ENCODE results near the gene ADAMTSL1.

ADAMTSL1 gene

GRCh38 chr9:18771011-18771410 is 297.1 kb downstream of the ADAMTSL1 start:
- no peak for TF ChIP-seq CTCF (IDR thresholded peaks at IDR 0.05; ENCODE audit: control insufficient read depth, extremely low read depth, insufficient read depth)
- no peak for DNase-seq (ENCODE audit: low read depth)
- no peak overlapping the region for H3K4me3 ChIP-seq (ENCODE audit: low read depth, low read length)

GRCh38 chr9:18771763-18772162 is 297.8 kb downstream of the ADAMTSL1 start:
- no peak for TF ChIP-seq CTCF (IDR thresholded peaks at IDR 0.05; ENCODE audit: control insufficient read depth, extremely low read depth, insufficient read depth)
- no peak overlapping the region for H3K4me3 ChIP-seq (ENCODE audit: low read depth, low read length)
- peak; percentile 22 for DNase-seq (ENCODE audit: low read depth)

GRCh38 chr9:18775241-18775640 is 301.3 kb downstream of the ADAMTSL1 start:
- no peak for TF ChIP-seq CTCF (IDR thresholded peaks at IDR 0.05; ENCODE audit: control insufficient read depth, extremely low read depth, insufficient read depth)
- no peak overlapping the region for H3K4me3 ChIP-seq (ENCODE audit: low read depth, low read length)
- no peak for DNase-seq (ENCODE audit: low read depth)

GRCh38 chr9:18775930-18776329 is 302.0 kb downstream of the ADAMTSL1 start:
- H3K4me3 ChIP-seq (ENCODE audit: low read depth, low read length) = no peak overlapping the region
- DNase-seq (ENCODE audit: low read depth) = no peak
- TF ChIP-seq CTCF (IDR thresholded peaks at IDR 0.05; ENCODE audit: control insufficient read depth, extremely low read depth, insufficient read depth) = no peak

- TF ChIP-seq CTCF (IDR thresholded peaks at IDR 0.05; ENCODE audit: control insufficient read depth, extremely low read depth, insufficient read depth) = no peak
- no peak overlapping the region for H3K4me3 ChIP-seq (ENCODE audit: low read depth, low read length)
- DNase-seq (ENCODE audit: low read depth) = no peak
Observed at GRCh38 chr9:18776836-18777820, 303.2 kb downstream of the ADAMTSL1 start.

GRCh38 chr9:18778147-18778546 is 304.2 kb downstream of the ADAMTSL1 start:
- no peak for DNase-seq (ENCODE audit: low read depth)
- H3K4me3 ChIP-seq (ENCODE audit: low read depth, low read length) = no peak overlapping the region
- no peak for TF ChIP-seq CTCF (IDR thresholded peaks at IDR 0.05; ENCODE audit: control insufficient read depth, extremely low read depth, insufficient read depth)
